Measurements from ENCODE around the gene ASIC5.

ASIC5 gene

GRCh38 chr4:155879767-155880166 lies 13.7 kb upstream of the ASIC5 start:
- no peak for DNase-seq (ENCODE audit: low read depth)

- DNase-seq (ENCODE audit: low read depth) = no peak
Observed at GRCh38 chr4:155878611-155879010, 12.5 kb upstream of the ASIC5 start.

- DNase-seq (ENCODE audit: low read depth) = no peak
Observed at GRCh38 chr4:155877971-155878370, 11.9 kb upstream of the ASIC5 start.

- no peak for DNase-seq (ENCODE audit: low read depth)
Observed at GRCh38 chr4:155875878-155876277, 9.8 kb upstream of the ASIC5 start.

GRCh38 chr4:155855897-155856296 lies 10.2 kb downstream of the ASIC5 start:
- no peak for DNase-seq (ENCODE audit: low read depth)

GRCh38 chr4:155854582-155855226 lies 11.4 kb downstream of the ASIC5 start:
- DNase-seq (ENCODE audit: low read depth) = peak; percentile 6

GRCh38 chr4:155853189-155853588 lies 12.9 kb downstream of the ASIC5 start:
- no peak for DNase-seq (ENCODE audit: low read depth)

GRCh38 chr4:155849042-155849441 lies 17.0 kb downstream of the ASIC5 start:
- no peak for DNase-seq (ENCODE audit: low read depth)

- DNase-seq (ENCODE audit: low read depth) = no peak
Observed at GRCh38 chr4:155846929-155847328, 19.1 kb downstream of the ASIC5 start.

GRCh38 chr4:155842080-155842479 lies 24.0 kb downstream of the ASIC5 start:
- no peak for DNase-seq (ENCODE audit: low read depth)

- DNase-seq (ENCODE audit: low read depth) = no peak
Observed at GRCh38 chr4:155837203-155837796, 28.8 kb downstream of the ASIC5 start.

- DNase-seq (ENCODE audit: low read depth) = no peak
Observed at GRCh38 chr4:155832664-155833063, 33.4 kb downstream of the ASIC5 start.

- DNase-seq (ENCODE audit: low read depth) = peak; percentile 23
Observed at GRCh38 chr4:155828628-155829027, 37.4 kb downstream of the ASIC5 start.

GRCh38 chr4:155822572-155822971 lies 43.5 kb downstream of the ASIC5 start:
- DNase-seq (ENCODE audit: low read depth) = no peak

- DNase-seq (ENCODE audit: low read depth) = no peak
Observed at GRCh38 chr4:155820887-155821518, 45.1 kb downstream of the ASIC5 start.

GRCh38 chr4:155819066-155819465 lies 47.0 kb downstream of the ASIC5 start:
- no peak for DNase-seq (ENCODE audit: low read depth)

GRCh38 chr4:155818639-155819038 lies 47.4 kb downstream of the ASIC5 start:
- no peak for DNase-seq (ENCODE audit: low read depth)

GRCh38 chr4:155811083-155811482 lies 55.0 kb downstream of the ASIC5 start:
- no peak for DNase-seq (ENCODE audit: low read depth)

- DNase-seq (ENCODE audit: low read depth) = peak; percentile 58
Observed at GRCh38 chr4:155809835-155810234, 56.2 kb downstream of the ASIC5 start.

- peak; percentile 60 for DNase-seq (ENCODE audit: low read depth)
Observed at GRCh38 chr4:155807021-155807420, 59.1 kb downstream of the ASIC5 start.

GRCh38 chr4:155805016-155805415 lies 61.1 kb downstream of the ASIC5 start:
- no peak for DNase-seq (ENCODE audit: low read depth)

GRCh38 chr4:155802190-155802959 lies 63.7 kb downstream of the ASIC5 start:
- DNase-seq (ENCODE audit: low read depth) = no peak
